Measurements from ENCODE around the gene TUBG2. TPM values are rescaled to one million over a fixed set of nuclear protein-coding genes. Genes with fewer than 3 reads are reported as not detected.

The TUBG2 gene
- total RNA-seq, 2 donors from 2014 or later = 36.8 to 57.7 TPM

DNA sequence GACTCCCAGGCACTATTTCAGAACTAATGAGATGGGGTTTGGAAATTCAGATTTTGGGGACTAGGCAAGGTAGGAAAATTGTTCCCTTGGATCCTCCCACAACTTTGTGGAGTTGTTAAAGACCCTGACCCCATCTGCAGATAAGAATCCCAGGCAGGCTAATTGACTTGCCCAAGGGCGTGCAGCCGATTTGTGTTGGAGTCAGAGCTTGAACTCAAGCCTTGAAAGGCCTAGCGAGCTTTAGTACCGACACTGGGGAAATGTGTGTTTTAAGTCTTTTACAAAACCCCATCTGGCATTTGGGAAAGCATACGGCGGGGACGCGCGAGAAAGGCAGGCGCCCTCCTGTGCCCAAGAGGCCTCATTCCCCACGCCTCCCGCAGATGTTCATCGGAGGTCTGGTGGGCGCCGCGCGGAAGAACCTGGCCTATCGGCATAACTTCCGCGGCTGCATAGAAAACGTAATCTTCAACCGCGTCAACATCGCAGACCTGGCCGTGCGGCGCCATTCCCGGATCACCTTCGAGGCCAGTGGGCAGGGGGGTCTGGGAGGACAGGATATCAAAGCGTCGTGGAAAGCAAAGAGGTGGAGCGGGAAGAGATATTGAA, 27.5 kb downstream of the TUBG2 start:
- no peaks in the 10 kb centered on the region for H3K27me3 ChIP-seq (replicated peaks; ENCODE audit: insufficient read depth)
- peaks cover 9% of the 10 kb centered on the region for H3K4me1 ChIP-seq (replicated peaks)
- 74% methylated on average over 32 of the region's 32 CpGs for WGBS
- no peaks in the 10 kb centered on the region for H3K9me3 ChIP-seq
- H3K27ac ChIP-seq = no peak overlapping the region
- no peak overlapping the region for H3K4me3 ChIP-seq
- intact Hi-C loops (cut with DNase I) = no loop called here
- TF ChIP-seq POLR2AphosphoS5 (IDR thresholded peaks at IDR 0.05) (no peak), POLR2A (IDR thresholded peaks at IDR 0.05) (no peak)
- TF ChIP-seq, protein P1, sequence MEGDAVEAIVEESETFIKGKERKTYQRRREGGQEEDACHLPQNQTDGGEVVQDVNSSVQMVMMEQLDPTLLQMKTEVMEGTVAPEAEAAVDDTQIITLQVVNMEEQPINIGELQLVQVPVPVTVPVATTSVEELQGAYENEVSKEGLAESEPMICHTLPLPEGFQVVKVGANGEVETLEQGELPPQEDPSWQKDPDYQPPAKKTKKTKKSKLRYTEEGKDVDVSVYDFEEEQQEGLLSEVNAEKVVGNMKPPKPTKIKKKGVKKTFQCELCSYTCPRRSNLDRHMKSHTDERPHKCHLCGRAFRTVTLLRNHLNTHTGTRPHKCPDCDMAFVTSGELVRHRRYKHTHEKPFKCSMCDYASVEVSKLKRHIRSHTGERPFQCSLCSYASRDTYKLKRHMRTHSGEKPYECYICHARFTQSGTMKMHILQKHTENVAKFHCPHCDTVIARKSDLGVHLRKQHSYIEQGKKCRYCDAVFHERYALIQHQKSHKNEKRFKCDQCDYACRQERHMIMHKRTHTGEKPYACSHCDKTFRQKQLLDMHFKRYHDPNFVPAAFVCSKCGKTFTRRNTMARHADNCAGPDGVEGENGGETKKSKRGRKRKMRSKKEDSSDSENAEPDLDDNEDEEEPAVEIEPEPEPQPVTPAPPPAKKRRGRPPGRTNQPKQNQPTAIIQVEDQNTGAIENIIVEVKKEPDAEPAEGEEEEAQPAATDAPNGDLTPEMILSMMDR (IDR thresholded peaks at IDR 0.05) = no peak
- no peaks in the 10 kb centered on the region for H3K36me3 ChIP-seq
- DNase-seq (ENCODE audit: low spot score) = no peak

DNA sequence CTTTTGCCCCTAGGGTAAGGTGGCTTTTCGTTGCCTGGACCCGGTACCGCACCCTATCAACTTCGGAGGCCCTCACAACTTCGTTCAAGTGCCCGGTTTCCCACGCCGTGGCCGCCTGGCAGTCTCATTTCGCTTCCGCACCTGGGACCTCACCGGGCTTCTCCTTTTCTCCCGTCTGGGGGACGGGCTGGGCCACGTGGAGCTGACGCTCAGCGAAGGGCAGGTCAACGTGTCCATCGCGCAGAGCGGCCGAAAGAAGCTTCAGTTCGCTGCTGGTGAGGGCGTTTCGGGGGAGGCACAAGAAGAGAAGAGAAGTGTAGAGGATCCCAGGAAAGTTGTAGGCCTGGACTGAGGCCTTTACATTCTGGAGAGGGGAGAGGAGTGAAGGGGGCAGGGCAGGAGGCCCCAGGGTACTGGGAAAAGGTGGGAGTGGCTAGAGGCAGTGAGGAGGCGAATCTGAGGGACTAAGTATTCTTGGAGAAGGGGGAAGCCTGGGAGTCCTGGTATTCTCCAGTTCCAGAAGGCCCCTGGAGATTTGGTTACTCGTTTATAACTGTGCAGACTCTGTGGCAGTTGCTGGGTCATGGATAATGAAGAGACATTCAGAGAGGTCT, 28.7 kb downstream of the TUBG2 start:
- H3K36me3 ChIP-seq = no peaks in the 10 kb centered on the region
- H3K4me3 ChIP-seq = no peak overlapping the region
- H3K9me3 ChIP-seq = no peaks in the 10 kb centered on the region
- TF ChIP-seq, protein P1 (IDR thresholded peaks at IDR 0.05) = no peak
- TF ChIP-seq POLR2A (IDR thresholded peaks at IDR 0.05) = no peak
- no peak for TF ChIP-seq POLR2AphosphoS5 (IDR thresholded peaks at IDR 0.05)
- peaks cover 2% of the 10 kb centered on the region for H3K4me1 ChIP-seq (replicated peaks)
- intact Hi-C loops (cut with DNase I) = no loop called here
- no peaks in the 10 kb centered on the region for H3K27me3 ChIP-seq (replicated peaks; ENCODE audit: insufficient read depth)
- WGBS = 71% methylated on average over 27 of the region's 27 CpGs
- no peak overlapping the region for H3K27ac ChIP-seq
- DNase-seq (ENCODE audit: low spot score) = no peak

DNA sequence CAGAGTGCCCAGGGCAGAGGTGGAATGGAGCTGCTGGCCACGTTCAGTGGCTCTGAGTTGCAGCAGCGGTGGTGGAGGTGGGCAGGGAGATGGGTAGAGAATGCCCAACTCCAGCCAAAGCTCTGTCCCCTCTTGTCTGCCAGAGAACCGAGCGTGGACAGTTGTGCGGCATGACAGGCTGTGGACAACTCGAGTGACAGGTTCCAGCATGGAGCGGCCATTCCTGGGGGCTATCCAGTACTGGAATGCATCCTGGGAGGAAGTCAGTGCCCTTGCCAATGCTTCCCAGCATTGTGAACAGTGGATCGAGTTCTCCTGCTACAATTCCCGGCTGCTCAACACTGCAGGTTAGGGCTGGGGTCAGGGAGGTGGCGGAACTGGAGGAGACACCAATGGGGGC, 31.5 kb downstream of the TUBG2 start:
- TF ChIP-seq POLR2AphosphoS5 (IDR thresholded peaks at IDR 0.05) (no peak), POLR2A (IDR thresholded peaks at IDR 0.05) (no peak)
- TF ChIP-seq, protein P1 (IDR thresholded peaks at IDR 0.05) = no peak
- Histone ChIP-seq H3K27ac (no peak overlapping the region), H3K9me3 (no peaks in the 10 kb centered on the region), H3K4me3 (no peak overlapping the region), H3K36me3 (no peaks in the 10 kb centered on the region), H3K27me3 (replicated peaks; ENCODE audit: insufficient read depth) (no peaks in the 10 kb centered on the region), H3K4me1 (replicated peaks) (no peaks in the 10 kb centered on the region)
- intact Hi-C loops (cut with DNase I) = no loop called here
- 88% methylated on average over 10 of the region's 10 CpGs for WGBS
- DNase-seq (ENCODE audit: low spot score) = no peak

DNA sequence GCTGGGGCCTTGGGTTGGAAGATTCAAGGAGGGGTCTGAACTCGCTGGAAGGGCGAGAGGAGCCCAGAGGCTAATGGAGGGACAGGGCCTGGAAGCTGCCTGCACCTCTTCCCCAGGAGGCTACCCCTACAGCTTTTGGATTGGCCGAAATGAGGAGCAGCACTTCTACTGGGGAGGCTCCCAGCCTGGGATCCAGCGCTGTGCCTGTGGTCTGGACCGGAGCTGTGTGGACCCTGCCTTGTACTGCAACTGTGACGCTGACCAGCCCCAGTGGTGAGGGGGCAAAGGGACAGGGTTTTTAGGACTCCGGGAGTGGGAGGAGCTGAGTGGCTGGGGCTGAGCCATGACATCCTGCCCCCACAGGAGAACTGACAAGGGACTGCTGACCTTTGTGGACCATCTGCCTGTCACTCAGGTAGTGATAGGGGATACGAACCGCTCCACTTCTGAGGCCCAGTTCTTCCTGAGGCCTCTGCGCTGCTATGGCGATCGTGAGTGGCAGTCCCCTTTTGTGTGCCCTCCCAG, 32.0 kb downstream of the TUBG2 start:
- H3K4me1 ChIP-seq (replicated peaks) = no peaks in the 10 kb centered on the region
- WGBS = 81% methylated on average over 12 of the region's 12 CpGs
- H3K4me3 ChIP-seq = no peak overlapping the region
- no peak overlapping the region for H3K27ac ChIP-seq
- no peaks in the 10 kb centered on the region for H3K27me3 ChIP-seq (replicated peaks; ENCODE audit: insufficient read depth)
- TF ChIP-seq POLR2AphosphoS5 (IDR thresholded peaks at IDR 0.05) (no peak), POLR2A (IDR thresholded peaks at IDR 0.05) (no peak)
- TF ChIP-seq, protein P1 (IDR thresholded peaks at IDR 0.05) = no peak
- no peaks in the 10 kb centered on the region for H3K36me3 ChIP-seq
- H3K9me3 ChIP-seq = no peaks in the 10 kb centered on the region
- DNase-seq (ENCODE audit: low spot score) = no peak
- intact Hi-C loops (cut with DNase I) = no loop called here

DNA sequence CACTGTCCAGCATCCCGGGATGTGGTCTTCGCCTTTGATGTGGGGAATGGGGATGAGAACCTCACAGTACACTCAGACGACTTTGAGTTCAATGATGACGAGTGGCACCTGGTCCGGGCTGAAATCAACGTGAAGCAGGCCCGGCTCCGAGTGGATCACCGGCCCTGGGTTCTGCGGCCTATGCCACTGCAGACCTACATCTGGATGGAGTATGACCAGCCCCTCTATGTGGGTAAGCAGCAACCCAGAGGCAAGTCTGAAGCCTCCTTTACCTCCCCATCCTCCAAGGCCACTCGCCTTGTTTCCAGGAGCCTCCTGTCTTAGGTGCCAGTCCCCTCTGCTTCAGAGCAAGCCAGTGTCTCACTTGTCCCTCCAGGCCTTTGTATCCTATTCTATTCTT, 33.4 kb downstream of the TUBG2 start:
- 88% methylated on average over 11 of the region's 11 CpGs for WGBS
- no peaks in the 10 kb centered on the region for H3K4me1 ChIP-seq (replicated peaks)
- DNase-seq (ENCODE audit: low spot score) = no peak
- H3K27ac ChIP-seq = no peak overlapping the region
- no peak for TF ChIP-seq POLR2AphosphoS5 (IDR thresholded peaks at IDR 0.05)
- TF ChIP-seq POLR2A (IDR thresholded peaks at IDR 0.05) = no peak
- TF ChIP-seq, protein P1 (IDR thresholded peaks at IDR 0.05) = no peak
- intact Hi-C loops (cut with DNase I) = no loop called here
- H3K9me3 ChIP-seq = no peaks in the 10 kb centered on the region
- H3K36me3 ChIP-seq = no peaks in the 10 kb centered on the region
- H3K27me3 ChIP-seq (replicated peaks; ENCODE audit: insufficient read depth) = no peaks in the 10 kb centered on the region
- H3K4me3 ChIP-seq = no peak overlapping the region

All from prostate gland (tissue), 2 donors.